Measurements from ENCODE around the gene AHRR.

DNA sequence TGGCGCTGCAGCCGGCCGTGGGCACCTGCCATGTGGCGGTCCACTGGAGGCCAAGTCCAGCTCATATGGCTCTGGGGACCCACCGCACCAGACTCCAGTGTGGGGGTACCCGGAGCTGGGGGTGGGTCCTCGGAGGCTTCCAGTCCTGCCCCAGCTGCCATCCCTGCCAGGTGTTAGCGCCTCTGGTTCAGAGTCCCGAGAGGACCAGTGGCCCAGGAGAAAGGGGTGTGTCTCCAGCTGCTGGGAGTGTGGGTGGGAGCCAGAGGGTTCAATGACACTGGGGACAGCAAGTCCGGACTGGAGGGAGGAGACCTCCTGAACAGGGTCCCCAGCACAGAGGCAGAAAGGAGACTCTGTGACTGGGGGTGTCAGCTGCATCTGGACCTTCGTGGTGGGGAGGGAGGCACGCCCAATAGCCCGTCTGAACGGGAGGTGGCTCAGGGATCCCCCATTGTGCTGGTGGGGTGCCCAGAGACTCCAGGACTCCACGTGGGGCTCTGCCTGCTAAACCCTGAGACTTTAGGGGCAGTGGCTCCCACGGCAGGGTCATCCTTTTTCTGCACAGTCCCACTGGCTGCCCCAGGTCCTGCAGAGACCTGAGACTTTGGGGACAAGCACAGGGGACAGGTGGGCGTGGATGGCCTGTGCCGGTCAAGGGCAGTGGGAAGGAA is 2.4 kb upstream of the AHRR start:
- TF ChIP-seq, protein P1, sequence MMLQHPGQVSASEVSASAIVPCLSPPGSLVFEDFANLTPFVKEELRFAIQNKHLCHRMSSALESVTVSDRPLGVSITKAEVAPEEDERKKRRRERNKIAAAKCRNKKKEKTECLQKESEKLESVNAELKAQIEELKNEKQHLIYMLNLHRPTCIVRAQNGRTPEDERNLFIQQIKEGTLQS (IDR thresholded peaks at IDR 0.05; ENCODE audit: borderline replicate concordance, extremely low read depth, low read depth, low read length), result no peak
- TF ChIP-seq BRCA1 (IDR thresholded peaks at IDR 0.05; ENCODE audit: low read depth, low read length) (no peak), NR2C1 (IDR thresholded peaks at IDR 0.05) (no peak), SRF (IDR thresholded peaks at IDR 0.05; ENCODE audit: low read depth in 2 of 2, low read length in 2 of 2) (no peak), RCOR1 (conservative IDR thresholded peaks at IDR 0.05; ENCODE audit: low read depth, low read length) (no peak), GABPA (IDR thresholded peaks at IDR 0.05; ENCODE audit: low read depth) (no peak), CREM (IDR thresholded peaks at IDR 0.05; ENCODE audit: low read depth) (no peak), FOS (IDR thresholded peaks at IDR 0.05; ENCODE audit: borderline replicate concordance, extremely low read depth, insufficient read length) (no peak), POLR2A (IDR thresholded peaks at IDR 0.05; ENCODE audit: low read depth, low read length) (no peak)

Data from GM12878 (cell line).